SH-SY5Y (cell line): ENCODE measurements around the gene FCHSD2.

Experiments
- GATA2 ChIP-seq: IDR thresholded peaks from 2 replicates; pipeline ENCODE4 v1.6.1; 2011; ENCODE audit warnings: mild to moderate bottlenecking, low read depth, low read length
- GATA3 ChIP-seq: IDR thresholded peaks from 2 replicates; pipeline ENCODE4 v1.6.1; 2011; ENCODE audit warnings: low read depth, mild to moderate bottlenecking, low read length, moderate library complexity

- no peak for TF ChIP-seq GATA2
- TF ChIP-seq GATA3 = no peak
These were observed 244.6 kb downstream of the FCHSD2 start for GRCh38 chr11:72897506-72897905.
